Naive thymus-derived CD8-positive, alpha-beta T cell (primary cell): ENCODE data around the gene ABLIM2. TPM values are rescaled to one million over a fixed set of nuclear protein-coding genes. Genes with fewer than 3 reads are reported as not detected.

Experiments
- ATAC-seq, 2 donors: fragments of 150-1000 bp; cut with Tn5 transposase in 1 of 2; sonication (Bioruptor Pico), chemical (Tn5 transposase) in 1 of 2; 1 replicate in 1 of 2; 2 replicates in 1 of 2; pipeline ENCODE4 v1.10.0; 2021; ENCODE audit warnings: mild to moderate bottlenecking in 2 of 2, moderate library complexity in 2 of 2
- POLR2A ChIA-PET: fragments of 350-600 bp; sonication (Branson Sonifier 250); formaldehyde crosslinking; loops from one replicate; lab custom pipeline; 2021; ENCODE audit warnings: antibody characterized with exemption; lab: Charles Lee
- DNase-seq, 10 donors: peaks; one replicate each; pipeline versions ENCODE4 v3.0.0 to v3.0.0-alpha.2; 2020 to 2022
- H3K27ac Mint-ChIP-seq, 10 donors: one replicate each; pipeline ENCODE4 v1.8.0; 2020 to 2022; ENCODE audit warnings: mild to moderate bottlenecking in 10 of 10, mixed read lengths in 10 of 10, moderate library complexity in 4 of 10, inconsistent platforms in 1 of 10
- H3K27me3 Mint-ChIP-seq, 5 donors: one replicate each; pipeline ENCODE4 v1.8.0; 2021 to 2022; ENCODE audit warnings: mixed read lengths in 5 of 5
- H3K36me3 Mint-ChIP-seq, 3 donors: one replicate each; pipeline ENCODE4 v1.8.0; 2020 to 2022; ENCODE audit warnings: mixed read lengths in 3 of 3, mild to moderate bottlenecking in 2 of 3, inconsistent platforms in 1 of 3
- H3K4me1 Mint-ChIP-seq, 4 donors: one replicate each; pipeline ENCODE4 v1.8.0; 2021 to 2022; ENCODE audit warnings: mixed read lengths in 4 of 4
- H3K4me3 Mint-ChIP-seq, 10 donors: one replicate each; pipeline ENCODE4 v1.8.0; 2020 to 2022; ENCODE audit warnings: mild to moderate bottlenecking in 10 of 10, mixed read lengths in 10 of 10, moderate library complexity in 6 of 10, inconsistent platforms in 1 of 10
- H3K9me3 Mint-ChIP-seq, 9 donors: one replicate each; pipeline ENCODE4 v1.8.0; 2020 to 2022; ENCODE audit warnings: mixed read lengths in 9 of 9, mild to moderate bottlenecking in 3 of 9, inconsistent platforms in 1 of 9, moderate library complexity in 1 of 9
- polyA plus RNA-seq, 3 donors: library from polyadenylated mRNA; unstranded; fragments of 300-500 nt; fragmentation: Illumina TruSeq; gene quantifications; one replicate each; pipeline ENCODE4 v1.2.3, GENCODE V29; 2021
- total RNA-seq, 8 experiments: library from RNA in 2 of 8; stranded (reverse) in 2 of 8; gene quantifications; one replicate each; pipeline ENCODE4 v1.2.3 and lab custom pipeline; 2021 to 2026

The ABLIM2 gene
- total and polyA plus RNA-seq, 5 experiments from 2014 or later, result 0.47 to 4.9 (median 2.4) TPM

- Mint-ChIP-seq H3K4me1 (peaks cover 0 to 2% (median under 1%) of the 10 kb centered on the region in 4 donors), H3K9me3 (peaks cover 0 to 15% (median 5%) of the 10 kb centered on the region in 9 donors), H3K4me3 (no peak overlapping the region), H3K27ac (no peak overlapping the region), H3K36me3 (peaks cover 0 to 16% (median 0%) of the 10 kb centered on the region in 3 donors), H3K27me3 (peaks cover 0 to 15% (median 3%) of the 10 kb centered on the region in 5 donors)
- ATAC-seq, result no peak
- no peak for DNase-seq
- POLR2A ChIA-PET, result no interaction called here
These were observed 107.9 kb downstream of the ABLIM2 start for GRCh38 chr4:8050555-8051206.

- H3K27me3 Mint-ChIP-seq, result peaks cover 0 to 15% (median 3%) of the 10 kb centered on the region in 5 donors
- H3K9me3 Mint-ChIP-seq, result peaks cover 0 to 12% (median 2%) of the 10 kb centered on the region in 9 donors
- H3K27ac Mint-ChIP-seq, result no peak overlapping the region
- DNase-seq (no peak), ATAC-seq (no peak)
- peaks cover 0 to 12% (median 0%) of the 10 kb centered on the region in 3 donors for H3K36me3 Mint-ChIP-seq
- no peak overlapping the region for H3K4me3 Mint-ChIP-seq
- POLR2A ChIA-PET, result no interaction called here
- H3K4me1 Mint-ChIP-seq, result peaks cover 0 to 2% (median under 1%) of the 10 kb centered on the region in 4 donors
These were observed 108.4 kb downstream of the ABLIM2 start for GRCh38 chr4:8050180-8050554.

GRCh38 chr4:8048856-8049676 is 109.5 kb downstream of the ABLIM2 start:
- DNase-seq, result no peak
- peaks cover 0 to 1% (median 0%) of the 10 kb centered on the region in 9 donors for H3K9me3 Mint-ChIP-seq
- no peak for ATAC-seq
- peaks cover 0 to 23% (median 3%) of the 10 kb centered on the region in 5 donors for H3K27me3 Mint-ChIP-seq
- H3K4me1 Mint-ChIP-seq, result peaks cover 0 to 3% (median under 1%) of the 10 kb centered on the region in 4 donors
- H3K36me3 Mint-ChIP-seq, result peaks cover 0 to 6% (median 0%) of the 10 kb centered on the region in 3 donors
- H3K27ac Mint-ChIP-seq, result no peak overlapping the region
- POLR2A ChIA-PET, result no interaction called here
- no peak overlapping the region for H3K4me3 Mint-ChIP-seq

GRCh38 chr4:8047837-8048678 is 110.6 kb downstream of the ABLIM2 start:
- H3K4me1 Mint-ChIP-seq, result peaks cover 0 to 3% (median under 1%) of the 10 kb centered on the region in 4 donors
- ATAC-seq, result no peak
- no peak for DNase-seq
- no peaks in the 10 kb centered on the region for H3K36me3 Mint-ChIP-seq
- H3K4me3 Mint-ChIP-seq, result no peak overlapping the region
- peaks cover 0 to 23% (median 3%) of the 10 kb centered on the region in 5 donors for H3K27me3 Mint-ChIP-seq
- POLR2A ChIA-PET, result no interaction called here
- H3K9me3 Mint-ChIP-seq, result peaks cover 0 to 1% (median 0%) of the 10 kb centered on the region in 9 donors
- H3K27ac Mint-ChIP-seq, result no peak overlapping the region

GRCh38 chr4:8046925-8047541 is 111.6 kb downstream of the ABLIM2 start:
- H3K27me3 Mint-ChIP-seq, result peaks cover 0 to 23% (median 3%) of the 10 kb centered on the region in 5 donors
- H3K36me3 Mint-ChIP-seq, result no peaks in the 10 kb centered on the region
- POLR2A ChIA-PET, result no interaction called here
- no peak for ATAC-seq
- H3K4me1 Mint-ChIP-seq, result peaks cover 0 to 3% (median under 1%) of the 10 kb centered on the region in 4 donors
- H3K9me3 Mint-ChIP-seq, result peaks cover 0 to 1% (median 0%) of the 10 kb centered on the region in 9 donors
- H3K27ac Mint-ChIP-seq, result no peak overlapping the region
- peak in 1 of 10 donors; percentile 4 for DNase-seq
- H3K4me3 Mint-ChIP-seq, result no peak overlapping the region

- H3K27ac Mint-ChIP-seq, result no peak overlapping the region
- no peak overlapping the region for H3K4me3 Mint-ChIP-seq
- peaks cover 0 to 3% (median under 1%) of the 10 kb centered on the region in 4 donors for H3K4me1 Mint-ChIP-seq
- ATAC-seq (no peak), DNase-seq (no peak)
- H3K36me3 Mint-ChIP-seq, result no peaks in the 10 kb centered on the region
- H3K27me3 Mint-ChIP-seq, result peaks cover 0 to 23% (median 3%) of the 10 kb centered on the region in 5 donors
- POLR2A ChIA-PET, result no interaction called here
- peaks cover 0 to 1% (median 0%) of the 10 kb centered on the region in 9 donors for H3K9me3 Mint-ChIP-seq
These were observed 112.7 kb downstream of the ABLIM2 start for GRCh38 chr4:8045909-8046308.

GRCh38 chr4:8044699-8045098 is 113.9 kb downstream of the ABLIM2 start:
- ATAC-seq (no peak), DNase-seq (no peak)
- H3K4me1 Mint-ChIP-seq, result peaks cover 0 to 3% (median under 1%) of the 10 kb centered on the region in 4 donors
- H3K27ac Mint-ChIP-seq, result no peak overlapping the region
- peaks cover 0 to 1% (median 0%) of the 10 kb centered on the region in 9 donors for H3K9me3 Mint-ChIP-seq
- H3K4me3 Mint-ChIP-seq, result no peak overlapping the region
- peaks cover 0 to 30% (median 3%) of the 10 kb centered on the region in 5 donors for H3K27me3 Mint-ChIP-seq
- no peaks in the 10 kb centered on the region for H3K36me3 Mint-ChIP-seq
- POLR2A ChIA-PET, result no interaction called here

- ATAC-seq, result no peak
- DNase-seq, result no peak
- Mint-ChIP-seq H3K27me3 (peaks cover 0 to 35% (median 3%) of the 10 kb centered on the region in 5 donors), H3K4me3 (no peak overlapping the region), H3K4me1 (peaks cover 0 to 3% (median 0%) of the 10 kb centered on the region in 4 donors), H3K9me3 (peaks cover 0 to 1% (median 0%) of the 10 kb centered on the region in 9 donors), H3K36me3 (no peaks in the 10 kb centered on the region), H3K27ac (no peak overlapping the region)
- POLR2A ChIA-PET, result no interaction called here
These were observed 114.4 kb downstream of the ABLIM2 start for GRCh38 chr4:8044244-8044643.

GRCh38 chr4:8043596-8043995 is 115.0 kb downstream of the ABLIM2 start:
- Mint-ChIP-seq H3K4me3 (no peak overlapping the region), H3K36me3 (no peaks in the 10 kb centered on the region), H3K9me3 (peaks cover 0 to 1% (median 0%) of the 10 kb centered on the region in 9 donors), H3K4me1 (peaks cover 0 to 3% (median 0%) of the 10 kb centered on the region in 4 donors), H3K27ac (no peak overlapping the region), H3K27me3 (peaks cover 4 to 41% (median 5%) of the 10 kb centered on the region in 5 donors)
- POLR2A ChIA-PET, result no interaction called here
- ATAC-seq (no peak), DNase-seq (no peak)

- DNase-seq, result no peak
- no peak overlapping the region for H3K27ac Mint-ChIP-seq
- H3K9me3 Mint-ChIP-seq, result no peaks in the 10 kb centered on the region
- no peak for ATAC-seq
- POLR2A ChIA-PET, result no interaction called here
- no peaks in the 10 kb centered on the region for H3K36me3 Mint-ChIP-seq
- no peak overlapping the region for H3K4me3 Mint-ChIP-seq
- H3K4me1 Mint-ChIP-seq, result peaks cover 0 to 6% (median 0%) of the 10 kb centered on the region in 4 donors
- H3K27me3 Mint-ChIP-seq, result peaks cover 4 to 48% (median 17%) of the 10 kb centered on the region in 5 donors
These were observed 116.7 kb downstream of the ABLIM2 start for GRCh38 chr4:8041868-8042267.

- Mint-ChIP-seq H3K36me3 (no peaks in the 10 kb centered on the region), H3K9me3 (no peaks in the 10 kb centered on the region), H3K27me3 (peaks cover 4 to 42% (median 17%) of the 10 kb centered on the region in 5 donors), H3K27ac (no peak overlapping the region), H3K4me1 (peaks cover 0 to 6% (median 0%) of the 10 kb centered on the region in 4 donors), H3K4me3 (no peak overlapping the region)
- ATAC-seq (no peak), DNase-seq (no peak)
- POLR2A ChIA-PET, result no interaction called here
These were observed 117.4 kb downstream of the ABLIM2 start for GRCh38 chr4:8041172-8041571.

- POLR2A ChIA-PET, result no interaction called here
- DNase-seq (no peak), ATAC-seq (no peak)
- H3K36me3 Mint-ChIP-seq, result no peaks in the 10 kb centered on the region
- H3K4me3 Mint-ChIP-seq, result no peak overlapping the region
- peaks cover 4 to 40% (median 17%) of the 10 kb centered on the region in 5 donors for H3K27me3 Mint-ChIP-seq
- no peaks in the 10 kb centered on the region for H3K9me3 Mint-ChIP-seq
- no peak overlapping the region for H3K27ac Mint-ChIP-seq
- H3K4me1 Mint-ChIP-seq, result peaks cover 1 to 6% (median 4%) of the 10 kb centered on the region in 4 donors
These were observed 118.0 kb downstream of the ABLIM2 start for GRCh38 chr4:8040607-8041006.
